HG02938 (cell line): ENCODE measurements around the gene SLC6A17.

Experiments
- ATAC-seq: cut with Tn5 transposase; IDR thresholded peaks from one replicate; pipeline ENCODE4 v1.9.1; 2021; ENCODE audit warnings: mild to moderate bottlenecking, moderate library complexity; ENCODE audit not compliant: unreplicated experiment

The SLC6A17 gene

DNA sequence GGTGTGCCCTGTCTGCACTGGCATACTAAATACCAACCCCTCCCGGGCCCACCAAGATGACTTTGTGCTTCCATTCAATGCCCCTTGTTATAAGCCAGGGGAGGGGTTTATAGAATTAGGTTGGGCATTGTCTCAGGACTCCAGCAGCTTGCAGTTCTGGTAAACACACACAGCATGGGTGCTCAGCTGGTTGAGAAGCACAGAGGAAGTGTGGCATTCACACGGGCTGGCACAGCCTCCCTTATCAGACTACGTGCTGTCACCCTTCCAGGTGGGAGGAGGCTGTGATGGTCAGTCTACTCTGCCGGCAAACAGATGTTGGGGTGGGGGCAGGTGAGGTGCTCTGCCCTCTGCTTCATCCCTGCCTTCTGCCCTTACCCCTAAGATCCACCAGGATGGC lies 15.0 kb upstream of the SLC6A17 start:
- no peak for ATAC-seq

GRCh38 chr1:110135666-110136065 lies 14.6 kb upstream of the SLC6A17 start:
- no peak for ATAC-seq

GRCh38 chr1:110136911-110137310 lies 13.4 kb upstream of the SLC6A17 start:
- no peak for ATAC-seq

DNA sequence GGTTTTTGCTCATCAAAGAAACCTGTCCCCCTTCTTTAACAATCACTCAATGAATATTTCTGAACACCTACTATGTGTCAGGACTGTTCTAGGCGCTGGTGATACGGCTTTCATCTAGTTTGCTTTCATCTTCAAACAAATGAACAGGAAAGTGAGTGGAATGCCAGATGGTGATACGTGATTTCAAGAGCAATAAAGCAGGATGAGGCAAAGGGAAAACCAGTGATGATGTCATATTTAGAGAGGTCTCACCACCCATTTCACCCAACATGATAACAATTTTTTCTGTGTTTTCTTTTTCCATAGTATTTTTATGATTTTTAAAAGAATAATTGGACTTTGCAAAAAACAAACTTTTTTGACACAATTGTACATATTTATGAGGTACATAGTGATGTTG lies 11.3 kb upstream of the SLC6A17 start:
- no peak for ATAC-seq

DNA sequence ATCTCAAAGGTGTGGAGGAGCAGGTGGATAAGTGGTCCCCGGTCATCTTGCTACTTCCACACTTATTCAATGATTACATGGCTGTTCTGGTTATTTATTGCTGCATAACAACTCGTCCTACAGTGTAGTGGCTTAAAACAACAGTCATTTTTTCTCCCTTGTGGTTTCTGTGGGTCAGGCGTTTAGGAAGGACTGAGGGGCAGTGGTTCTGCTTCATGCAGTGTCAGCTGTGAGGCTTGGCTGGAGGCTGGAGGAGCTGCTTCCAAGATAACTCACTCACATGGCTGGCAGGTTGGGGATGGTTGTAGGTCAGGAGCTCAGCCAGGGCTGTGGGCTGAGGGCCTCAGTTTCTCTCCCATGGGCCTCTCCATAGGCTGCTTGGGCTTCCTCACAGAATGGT lies 5.9 kb upstream of the SLC6A17 start:
- no peak for ATAC-seq

GRCh38 chr1:110148961-110149360 lies 1.3 kb upstream of the SLC6A17 start:
- ATAC-seq: no peak

- ATAC-seq: no peak
These were observed 928 bp downstream of the SLC6A17 start for GRCh38 chr1:110151175-110151669.

GRCh38 chr1:110152133-110152785 lies 2.0 kb downstream of the SLC6A17 start:
- ATAC-seq: no peak

DNA sequence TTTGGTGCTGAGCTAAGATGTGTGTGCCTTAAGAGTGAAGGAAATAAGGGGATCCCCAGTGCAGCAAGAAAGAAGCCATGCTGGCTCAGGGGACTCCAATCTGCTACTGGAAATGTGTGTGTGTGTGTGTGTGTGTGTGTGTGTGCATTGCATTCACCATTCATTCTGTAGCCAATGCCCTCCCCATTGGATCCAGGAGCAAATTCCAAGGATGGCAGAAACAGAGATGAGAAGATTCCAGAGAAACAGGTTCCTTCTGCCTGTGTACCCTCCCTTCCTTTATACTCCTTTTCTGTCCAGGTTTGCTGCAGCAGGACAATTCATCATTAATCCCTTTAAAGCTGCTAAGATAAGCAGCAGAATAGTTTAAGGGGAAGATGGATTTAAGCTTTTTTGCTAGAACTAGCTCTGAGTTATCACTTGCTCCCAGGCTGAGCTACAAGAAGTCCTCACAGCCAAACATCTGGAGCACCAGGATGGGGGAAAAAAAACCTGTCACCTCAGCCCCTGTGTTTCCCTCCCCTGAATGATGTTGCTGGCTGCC lies 3.2 kb downstream of the SLC6A17 start:
- no peak for ATAC-seq

DNA sequence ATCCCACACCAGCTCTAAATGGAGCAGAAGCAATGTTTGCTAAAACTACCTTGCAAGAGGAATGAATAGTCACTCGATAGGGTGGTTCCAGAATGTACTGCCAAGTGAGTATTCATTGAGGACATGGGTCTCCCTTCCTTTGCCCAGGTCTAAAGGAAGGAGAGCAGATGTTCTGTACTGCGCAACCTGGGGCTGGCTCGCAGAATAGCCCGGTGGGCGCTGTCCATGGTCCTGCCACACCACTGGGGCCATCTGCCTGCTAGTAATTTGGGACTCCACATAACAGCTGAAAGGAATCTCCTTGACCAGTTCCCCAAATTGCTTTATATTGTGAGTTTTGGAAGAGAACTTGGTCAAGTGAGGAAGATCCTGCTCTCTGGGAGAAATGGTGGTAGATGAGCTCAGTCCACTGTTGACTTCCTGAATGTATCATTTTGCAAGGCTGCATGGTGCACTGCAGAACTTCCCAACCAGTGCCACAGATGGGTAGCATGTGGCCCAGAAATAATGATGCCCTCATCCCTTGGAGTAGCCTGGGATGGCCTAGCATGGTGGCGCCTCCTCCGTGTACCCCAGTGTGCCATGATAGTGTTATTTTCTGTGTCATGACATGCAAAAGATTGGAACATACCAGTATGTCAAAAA lies 5.7 kb downstream of the SLC6A17 start:
- ATAC-seq: no peak

- no peak for ATAC-seq
These were observed 8.0 kb downstream of the SLC6A17 start for GRCh38 chr1:110158261-110158660.

DNA sequence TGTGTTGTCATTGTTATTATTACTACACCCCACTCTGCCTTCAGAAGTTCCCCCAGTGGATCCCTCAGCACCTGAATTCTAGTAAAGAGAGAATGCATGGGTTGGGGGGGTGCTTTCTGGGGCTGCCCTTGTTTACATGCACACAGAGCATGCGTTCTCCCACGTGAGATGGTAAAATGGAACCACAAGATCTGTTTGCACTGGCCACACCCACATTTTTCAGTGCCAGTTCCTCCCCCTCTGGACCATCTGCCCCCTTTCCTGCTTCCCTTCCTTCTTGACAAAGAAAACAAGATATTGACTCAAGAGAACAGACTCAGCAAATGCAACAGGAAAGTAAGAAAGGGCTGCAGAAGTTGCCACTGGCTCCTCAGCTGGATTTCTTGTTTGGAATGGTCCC lies 8.9 kb downstream of the SLC6A17 start:
- ATAC-seq: no peak

- no peak for ATAC-seq
These were observed 10.3 kb downstream of the SLC6A17 start for GRCh38 chr1:110160538-110161100.

GRCh38 chr1:110161165-110161564 lies 10.9 kb downstream of the SLC6A17 start:
- ATAC-seq: no peak

DNA sequence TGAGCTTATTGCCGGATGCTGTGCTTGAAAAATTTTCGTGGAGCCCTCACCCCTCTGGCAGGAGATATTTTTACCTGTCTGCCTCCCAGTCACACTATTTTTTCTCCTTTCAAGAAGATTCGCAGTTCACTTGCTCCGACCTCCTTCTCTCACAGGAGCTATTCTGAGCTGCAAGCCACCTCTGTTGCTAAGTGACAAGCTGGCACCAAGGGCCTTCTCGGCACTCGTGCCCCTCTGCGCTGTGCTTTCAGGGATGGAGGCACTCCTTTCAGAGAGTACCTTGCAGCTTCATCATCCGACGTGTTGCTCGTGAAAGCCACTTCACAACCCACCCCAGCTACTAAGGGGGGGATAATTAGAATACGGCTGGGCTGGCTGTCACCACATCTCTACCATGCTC lies 11.6 kb downstream of the SLC6A17 start:
- no peak for ATAC-seq

DNA sequence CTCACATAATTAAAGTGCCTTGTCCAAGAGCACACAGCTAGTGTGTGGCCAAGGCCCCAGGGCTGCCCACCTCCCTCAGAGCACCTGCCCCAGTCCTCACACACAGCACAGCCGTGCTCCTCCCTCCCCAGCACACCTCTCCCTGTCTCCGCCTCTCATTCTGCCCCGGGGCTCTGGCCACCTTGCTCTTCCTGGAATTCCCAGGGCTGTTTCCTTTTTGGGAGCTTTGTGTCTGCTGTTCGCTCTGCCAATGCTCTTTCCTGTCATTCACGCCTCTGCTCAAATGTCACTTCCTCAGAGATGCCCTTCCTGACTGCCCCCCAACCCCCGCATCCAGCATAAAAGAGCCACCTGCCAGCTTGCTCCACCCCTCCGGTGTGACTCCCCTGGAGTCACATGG lies 13.3 kb downstream of the SLC6A17 start:
- no peak for ATAC-seq

GRCh38 chr1:110164725-110165350 lies 14.5 kb downstream of the SLC6A17 start:
- no peak for ATAC-seq

DNA sequence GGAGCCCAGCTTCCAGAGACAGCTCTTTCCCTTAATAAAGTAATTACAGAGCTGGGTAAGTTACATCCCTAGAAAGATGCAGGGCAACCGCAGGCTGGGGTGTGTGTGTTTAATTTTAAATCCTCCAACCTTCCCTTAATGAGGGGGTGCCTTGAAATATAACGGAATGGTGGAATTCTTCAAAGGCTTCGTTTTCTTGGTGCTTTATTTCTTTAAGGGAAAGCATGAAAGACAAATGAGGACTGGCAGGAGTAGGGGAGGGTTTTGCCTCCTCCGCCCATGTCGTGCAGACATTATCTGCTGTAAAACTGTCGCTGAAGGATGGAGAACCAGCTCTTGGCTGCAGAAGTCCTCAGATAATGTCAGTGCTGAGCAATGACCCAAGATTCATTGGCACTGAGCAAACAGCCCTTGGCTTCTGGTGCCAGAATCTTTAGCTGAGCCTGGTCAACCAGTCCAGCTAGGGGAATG lies 15.5 kb downstream of the SLC6A17 start:
- ATAC-seq: no peak

DNA sequence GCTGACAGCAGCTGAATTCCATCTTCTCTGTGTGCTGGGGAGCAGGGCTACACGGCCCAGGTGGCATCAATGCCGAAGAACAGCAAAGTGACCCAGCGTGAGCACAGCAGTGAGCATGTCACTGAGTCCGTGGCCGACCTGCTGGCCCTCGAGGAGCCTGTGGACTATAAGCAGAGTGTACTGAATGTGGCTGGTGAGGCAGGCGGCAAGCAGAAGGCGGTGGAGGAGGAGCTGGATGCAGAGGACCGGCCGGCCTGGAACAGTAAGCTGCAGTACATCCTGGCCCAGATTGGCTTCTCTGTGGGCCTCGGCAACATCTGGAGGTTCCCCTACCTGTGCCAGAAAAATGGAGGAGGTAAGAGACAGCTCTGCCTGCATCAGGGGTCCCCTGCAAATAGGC lies 16.6 kb downstream of the SLC6A17 start:
- no peak for ATAC-seq

DNA sequence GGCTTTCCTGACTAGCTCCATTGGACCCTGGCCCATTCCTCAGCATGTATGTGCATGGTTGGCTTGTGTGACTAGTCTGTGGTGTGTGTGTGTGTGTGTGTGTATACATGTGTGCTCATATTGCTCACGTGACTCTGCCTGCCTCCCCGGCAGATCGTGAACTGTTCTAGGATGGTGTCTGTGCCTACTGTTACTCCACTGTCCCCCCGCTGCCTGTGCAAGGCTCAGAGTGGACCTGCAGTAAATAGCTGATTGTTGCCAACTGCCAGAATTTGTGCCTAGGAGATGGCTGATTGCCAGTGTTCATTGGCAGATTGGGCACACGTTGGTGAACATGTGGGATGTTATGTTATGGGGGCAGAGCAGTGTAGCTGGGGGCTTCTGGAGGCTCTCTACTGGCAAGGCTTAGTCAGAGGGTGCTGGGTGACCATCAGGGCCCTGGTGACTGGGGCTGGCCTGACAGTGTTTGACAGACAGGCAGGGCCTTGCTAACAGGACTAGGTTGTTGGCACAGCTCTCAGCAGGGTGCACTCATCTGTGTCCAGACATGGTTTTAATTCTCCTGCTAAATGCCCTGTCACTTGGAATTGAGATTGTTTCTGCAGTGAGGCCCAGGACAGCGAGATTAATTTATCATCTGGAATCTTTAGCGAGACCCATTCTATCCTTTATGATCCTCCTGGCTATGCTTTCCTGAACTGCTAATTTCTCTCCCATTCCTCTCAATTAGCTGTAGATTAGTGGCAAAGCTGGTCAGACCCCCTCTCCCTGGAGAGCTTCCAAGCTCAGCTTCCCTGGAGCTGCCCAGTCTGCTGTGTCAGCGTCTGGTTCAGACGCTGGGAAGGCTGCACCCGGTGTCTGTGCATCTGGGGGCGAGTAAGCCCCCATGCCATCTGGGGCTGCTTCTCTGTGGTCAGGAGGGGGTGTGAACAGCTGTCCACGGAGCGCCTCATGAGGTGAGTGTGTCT lies 20.8 kb downstream of the SLC6A17 start:
- no peak for ATAC-seq
